ENCODE results near the gene RBM4B.
A peak's percentile ranks its signal among the peaks of the same experiment; 100 is the strongest.
"Not testable (repeated sequence)": the region's sequence is repeated elsewhere in the genome, so short reads cannot be mapped to it uniquely, and the experiment has no call there.

Gene RBM4B

GRCh38 chr11:66659763-66660162 lies 17.9 kb downstream of the RBM4B start:
- Histone ChIP-seq H3K27ac (ENCODE audit: low read depth, low read length) (no peak overlapping the region), H3K4me1 (ENCODE audit: control insufficient read depth, insufficient read depth, low read length) (no peaks in the 10 kb centered on the region), H3K4me3 (ENCODE audit: low read depth, low read length) (no peak overlapping the region), H3K36me3 (ENCODE audit: control insufficient read depth, insufficient read depth, low read length) (peaks cover 55% of the 10 kb centered on the region), H3K9me3 (ENCODE audit: control insufficient read depth, insufficient read depth, low read depth, low read length) (no peaks in the 10 kb centered on the region), H3K27me3 (ENCODE audit: control insufficient read depth, insufficient read depth, low read length) (no peaks in the 10 kb centered on the region), H3K9ac (ENCODE audit: low read length) (no peak overlapping the region)

GRCh38 chr11:66653123-66653522 lies 24.6 kb downstream of the RBM4B start:
- Histone ChIP-seq H3K27me3 (ENCODE audit: control insufficient read depth, insufficient read depth, low read length) (no peaks in the 10 kb centered on the region), H3K9ac (ENCODE audit: low read length) (no peak overlapping the region), H3K9me3 (ENCODE audit: control insufficient read depth, insufficient read depth, low read depth, low read length) (no peaks in the 10 kb centered on the region; the same call in 1 of the 2 replicates), H3K36me3 (ENCODE audit: control insufficient read depth, insufficient read depth, low read length) (peaks cover 61% of the 10 kb centered on the region), H3K4me1 (ENCODE audit: control insufficient read depth, insufficient read depth, low read length) (no peaks in the 10 kb centered on the region), H3K27ac (ENCODE audit: low read depth, low read length) (no peak overlapping the region), H3K4me3 (ENCODE audit: low read depth, low read length) (no peak overlapping the region)

- H3K9me3 ChIP-seq (ENCODE audit: control insufficient read depth, insufficient read depth, low read depth, low read length), result no peaks in the 10 kb centered on the region; the same call in 1 of the 2 replicates
- H3K27ac ChIP-seq (ENCODE audit: low read depth, low read length), result no peak overlapping the region
- H3K9ac ChIP-seq (ENCODE audit: low read length), result no peak overlapping the region
- no peaks in the 10 kb centered on the region for H3K27me3 ChIP-seq (ENCODE audit: control insufficient read depth, insufficient read depth, low read length)
- H3K4me1 ChIP-seq (ENCODE audit: control insufficient read depth, insufficient read depth, low read length), result no peaks in the 10 kb centered on the region
- peaks cover 64% of the 10 kb centered on the region for H3K36me3 ChIP-seq (ENCODE audit: control insufficient read depth, insufficient read depth, low read length)
- no peak overlapping the region for H3K4me3 ChIP-seq (ENCODE audit: low read depth, low read length)
Measured at GRCh38 chr11:66652651-66653050, 25.0 kb downstream of the RBM4B start.

GRCh38 chr11:66651016-66651415 lies 26.7 kb downstream of the RBM4B start:
- Histone ChIP-seq H3K4me1 (ENCODE audit: control insufficient read depth, insufficient read depth, low read length) (no peaks in the 10 kb centered on the region), H3K9ac (ENCODE audit: low read length) (no peak overlapping the region), H3K27ac (ENCODE audit: low read depth, low read length) (no peak overlapping the region), H3K36me3 (ENCODE audit: control insufficient read depth, insufficient read depth, low read length) (peaks cover 71% of the 10 kb centered on the region), H3K27me3 (ENCODE audit: control insufficient read depth, insufficient read depth, low read length) (no peaks in the 10 kb centered on the region), H3K4me3 (ENCODE audit: low read depth, low read length) (no peak overlapping the region), H3K9me3 (ENCODE audit: control insufficient read depth, insufficient read depth, low read depth, low read length) (no peaks in the 10 kb centered on the region; the same call in 1 of the 2 replicates)

GRCh38 chr11:66649903-66650302 lies 27.8 kb downstream of the RBM4B start:
- Histone ChIP-seq H3K4me1 (ENCODE audit: control insufficient read depth, insufficient read depth, low read length) (no peaks in the 10 kb centered on the region), H3K36me3 (ENCODE audit: control insufficient read depth, insufficient read depth, low read length) (peaks cover 79% of the 10 kb centered on the region), H3K4me3 (ENCODE audit: low read depth, low read length) (no peak overlapping the region), H3K27ac (ENCODE audit: low read depth, low read length) (no peak overlapping the region), H3K9me3 (ENCODE audit: control insufficient read depth, insufficient read depth, low read depth, low read length) (no peaks in the 10 kb centered on the region; the same call in 1 of the 2 replicates), H3K9ac (ENCODE audit: low read length) (no peak overlapping the region), H3K27me3 (ENCODE audit: control insufficient read depth, insufficient read depth, low read length) (no peaks in the 10 kb centered on the region)

GRCh38 chr11:66646828-66647227 lies 30.9 kb downstream of the RBM4B start:
- Histone ChIP-seq H3K36me3 (ENCODE audit: control insufficient read depth, insufficient read depth, low read length) (peaks cover 92% of the 10 kb centered on the region), H3K4me3 (ENCODE audit: low read depth, low read length) (no peak overlapping the region)

GRCh38 chr11:66643745-66644437 lies 33.8 kb downstream of the RBM4B start:
- Histone ChIP-seq H3K36me3 (ENCODE audit: control insufficient read depth, insufficient read depth, low read length) (peaks cover 97% of the 10 kb centered on the region), H3K27me3 (ENCODE audit: control insufficient read depth, insufficient read depth, low read length) (no peaks in the 10 kb centered on the region), H3K4me3 (ENCODE audit: low read depth, low read length) (no peak overlapping the region), H3K9me3 (ENCODE audit: control insufficient read depth, insufficient read depth, low read depth, low read length) (no peaks in the 10 kb centered on the region), H3K9ac (ENCODE audit: low read length) (no peak overlapping the region), H3K27ac (ENCODE audit: low read depth, low read length) (no peak overlapping the region), H3K4me1 (ENCODE audit: control insufficient read depth, insufficient read depth, low read length) (peaks cover 38% of the 10 kb centered on the region)

More at GRCh38 chr11:66646828-66647227, 30.9 kb downstream of the RBM4B start:
- Histone ChIP-seq H3K27ac (ENCODE audit: low read depth, low read length) (no peak overlapping the region), H3K9me3 (ENCODE audit: control insufficient read depth, insufficient read depth, low read depth, low read length) (no peaks in the 10 kb centered on the region; the same call in 1 of the 2 replicates), H3K9ac (ENCODE audit: low read length) (no peak overlapping the region), H3K4me1 (ENCODE audit: control insufficient read depth, insufficient read depth, low read length) (peaks cover 15% of the 10 kb centered on the region), H3K27me3 (ENCODE audit: control insufficient read depth, insufficient read depth, low read length) (no peaks in the 10 kb centered on the region)

- H3K9me3 ChIP-seq (ENCODE audit: control insufficient read depth, insufficient read depth, low read depth, low read length), result no peaks in the 10 kb centered on the region
- H3K27ac ChIP-seq (ENCODE audit: low read depth, low read length), result no peak overlapping the region
- peak overlapping the region; percentile 89 for H3K4me3 ChIP-seq (ENCODE audit: low read depth, low read length)
- peaks cover 47% of the 10 kb centered on the region for H3K4me1 ChIP-seq (ENCODE audit: control insufficient read depth, insufficient read depth, low read length)
- H3K36me3 ChIP-seq (ENCODE audit: control insufficient read depth, insufficient read depth, low read length), result peaks cover 79% of the 10 kb centered on the region
- H3K9ac ChIP-seq (ENCODE audit: low read length), result no peak overlapping the region
- H3K27me3 ChIP-seq (ENCODE audit: control insufficient read depth, insufficient read depth, low read length), result no peaks in the 10 kb centered on the region
Measured at GRCh38 chr11:66641834-66642233, 35.9 kb downstream of the RBM4B start.

GRCh38 chr11:66639814-66640340 lies 37.8 kb downstream of the RBM4B start:
- not testable (repeated sequence) for H3K9ac ChIP-seq (ENCODE audit: low read length); H3K9me3 ChIP-seq (ENCODE audit: control insufficient read depth, insufficient read depth, low read depth, low read length); H3K27me3 ChIP-seq (ENCODE audit: control insufficient read depth, insufficient read depth, low read length); H3K27ac ChIP-seq (ENCODE audit: low read depth, low read length)
- peak overlapping the region; percentile 89 for H3K4me3 ChIP-seq (ENCODE audit: low read depth, low read length)
- peaks cover 66% of the 10 kb centered on the region for H3K36me3 ChIP-seq (ENCODE audit: control insufficient read depth, insufficient read depth, low read length)
- H3K4me1 ChIP-seq (ENCODE audit: control insufficient read depth, insufficient read depth, low read length), result peaks cover 47% of the 10 kb centered on the region

GRCh38 chr11:66639066-66639813 lies 38.4 kb downstream of the RBM4B start:
- Histone ChIP-seq H3K9me3 (ENCODE audit: control insufficient read depth, insufficient read depth, low read depth, low read length) (no peaks in the 10 kb centered on the region), H3K4me1 (ENCODE audit: control insufficient read depth, insufficient read depth, low read length) (peaks cover 47% of the 10 kb centered on the region), H3K27me3 (ENCODE audit: control insufficient read depth, insufficient read depth, low read length) (no peaks in the 10 kb centered on the region), H3K4me3 (ENCODE audit: low read depth, low read length) (peak overlapping the region; percentile 89), H3K9ac (ENCODE audit: low read length) (peak overlapping the region; percentile 98), H3K27ac (ENCODE audit: low read depth, low read length) (peak overlapping the region; percentile 91), H3K36me3 (ENCODE audit: control insufficient read depth, insufficient read depth, low read length) (peaks cover 65% of the 10 kb centered on the region)
